GM21717 (cell line): Measurements from ENCODE around the gene ABL2.
A peak's percentile ranks its signal among the peaks of the same experiment; 100 is the strongest.

Source experiments
- ATAC-seq: cut with Tn5 transposase; IDR thresholded peaks from one replicate; pipeline ENCODE4 v1.9.1; 2021; ENCODE audit warnings: mild to moderate bottlenecking, moderate library complexity; ENCODE audit not compliant: unreplicated experiment

ABL2 gene

DNA sequence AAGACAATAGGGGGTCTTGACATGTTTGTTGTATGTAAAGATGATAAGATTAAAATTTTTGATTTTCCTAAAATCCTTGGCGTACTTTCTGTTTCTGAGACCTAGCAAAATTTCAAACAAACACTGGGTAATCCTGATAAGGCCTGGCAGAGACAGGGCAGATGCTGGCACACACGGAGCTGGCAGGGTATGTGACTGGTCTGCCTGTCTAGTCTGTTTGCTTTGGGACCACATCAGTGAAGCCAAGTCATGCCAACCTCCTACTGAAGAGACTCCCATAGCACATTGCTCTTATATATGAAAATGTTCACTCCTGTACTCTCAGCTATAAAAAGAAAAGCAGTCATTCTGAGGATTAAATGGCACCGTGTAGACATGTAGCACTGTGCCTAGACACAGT is 133.6 kb downstream of the ABL2 start:
- ATAC-seq = no peak

DNA sequence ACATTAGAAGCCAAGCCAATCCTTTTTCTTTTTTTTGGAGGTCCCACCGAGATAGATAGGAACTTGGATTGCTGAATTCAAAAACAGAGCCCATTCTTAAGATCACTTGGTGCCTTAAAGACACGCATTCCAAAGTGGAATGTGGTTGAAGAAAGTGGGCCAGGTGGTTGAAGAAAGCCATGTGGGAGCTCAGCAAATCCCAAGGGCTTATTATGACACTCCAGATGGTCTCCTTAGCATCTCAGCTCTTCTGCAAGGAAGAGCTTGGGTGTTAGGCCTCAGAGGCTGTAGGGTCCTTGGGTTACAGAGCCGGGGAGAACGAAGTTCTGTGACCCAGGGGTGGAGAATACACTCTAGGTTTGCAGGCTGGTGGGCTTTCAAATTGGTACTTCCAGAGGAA is 134.1 kb downstream of the ABL2 start:
- ATAC-seq = no peak

DNA sequence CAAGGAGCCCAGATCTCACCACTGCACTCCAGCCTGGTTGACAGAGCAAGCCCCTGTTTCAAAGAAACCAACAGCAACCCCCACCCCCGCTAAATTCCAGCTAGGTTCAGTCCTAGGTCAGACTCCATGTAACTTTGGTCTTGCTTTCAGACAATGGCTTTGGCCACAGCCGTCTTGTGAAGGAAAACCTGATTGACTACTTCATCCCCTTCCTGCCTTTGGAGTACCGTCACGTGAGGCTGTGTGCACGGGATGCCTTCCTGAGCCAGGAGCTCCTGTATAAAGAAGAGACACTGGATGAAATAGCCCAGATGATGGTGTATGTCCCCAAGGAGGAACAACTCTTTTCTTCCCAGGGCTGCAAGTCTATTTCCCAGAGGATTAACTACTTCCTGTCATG is 134.7 kb downstream of the ABL2 start:
- no peak for ATAC-seq

DNA sequence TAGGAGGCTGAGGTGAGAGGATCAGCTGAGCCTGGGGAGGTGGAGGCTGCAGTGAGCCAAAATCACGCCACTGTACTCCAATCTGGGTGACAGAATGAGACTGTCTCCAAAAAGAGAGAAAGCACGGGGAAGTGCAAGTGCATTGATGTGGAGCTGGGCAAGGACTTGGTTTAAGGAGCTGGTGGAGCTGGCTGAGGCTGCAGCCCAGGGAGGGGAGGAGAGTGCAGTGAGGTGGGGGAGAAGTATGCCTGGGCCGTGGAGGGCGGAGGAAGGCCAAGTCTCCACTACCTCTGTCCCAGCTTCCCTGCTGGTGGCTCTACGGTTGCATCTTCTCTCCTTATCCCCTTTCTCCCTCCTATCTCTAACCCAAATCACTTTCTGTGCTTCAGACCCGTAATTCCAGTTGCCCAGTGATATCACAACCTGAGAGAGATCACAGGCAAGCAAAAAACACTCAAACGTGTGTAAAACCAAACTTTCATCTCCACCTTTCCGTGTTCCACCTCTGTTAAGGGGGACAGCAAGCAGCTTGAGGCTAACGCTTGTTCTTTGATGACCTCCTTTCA is 136.5 kb downstream of the ABL2 start:
- no peak for ATAC-seq

DNA sequence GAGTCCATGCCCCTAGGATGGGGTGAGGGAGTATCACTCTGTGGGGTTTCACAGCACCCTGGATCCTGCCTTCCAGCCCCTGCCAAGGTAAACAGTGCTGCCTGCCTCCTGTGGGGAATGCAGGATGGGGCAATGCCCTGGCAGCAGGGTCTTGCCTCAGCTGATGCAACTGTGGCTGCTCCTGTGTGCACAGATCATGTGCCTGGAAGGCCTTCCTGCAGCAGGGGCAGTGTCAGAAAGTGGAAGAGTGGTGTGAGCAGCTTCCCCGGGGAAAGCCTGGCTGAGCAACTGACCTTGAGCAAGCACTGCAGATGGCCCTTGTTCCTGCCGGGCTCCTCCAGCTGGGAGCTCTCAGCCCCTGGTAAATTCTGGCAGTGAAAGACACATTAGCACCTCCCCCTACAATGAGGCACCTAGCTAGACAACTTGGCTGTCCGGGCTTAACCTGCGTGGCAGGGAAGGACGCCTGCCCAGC is 137.7 kb downstream of the ABL2 start:
- no peak for ATAC-seq

DNA sequence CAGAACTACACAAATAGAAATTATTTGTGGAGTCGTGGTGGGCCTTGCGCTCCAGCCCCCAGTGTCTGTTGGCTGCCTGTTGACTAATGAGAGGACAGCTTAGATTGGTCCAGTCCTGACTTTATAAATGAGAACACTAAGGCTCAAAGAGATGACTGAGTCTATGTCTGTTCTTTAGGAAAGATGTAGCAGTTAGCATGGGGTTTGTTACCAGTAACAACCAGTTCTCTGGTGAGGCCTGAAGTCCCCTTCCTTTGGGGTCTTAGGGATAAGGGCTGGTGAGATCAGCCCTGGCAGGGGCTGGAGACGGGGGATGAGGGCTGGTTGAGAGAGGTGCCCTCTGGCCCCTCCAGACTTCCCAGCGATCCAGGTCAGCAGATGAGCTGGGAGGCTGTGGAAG is 138.6 kb downstream of the ABL2 start:
- no peak for ATAC-seq

DNA sequence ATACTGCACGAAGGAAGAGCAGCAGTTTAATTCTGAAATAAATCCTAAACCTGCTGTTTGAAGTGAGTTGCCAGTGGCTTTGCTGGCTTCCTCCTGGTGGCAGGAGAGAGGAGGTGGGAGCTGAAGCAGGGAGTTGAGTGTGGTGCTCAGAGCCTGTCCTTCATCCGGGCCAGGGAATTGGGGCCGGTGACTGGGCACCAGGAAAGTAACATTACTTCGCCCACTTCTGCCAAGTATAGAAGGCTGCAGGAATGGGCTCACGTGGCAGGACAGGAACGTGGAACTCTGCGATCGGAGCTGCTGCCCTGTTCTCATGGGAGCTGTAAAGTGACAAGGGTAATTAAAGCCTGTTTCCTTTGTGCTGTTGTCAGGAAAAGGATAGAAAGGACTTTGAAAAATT is 139.0 kb downstream of the ABL2 start:
- no peak for ATAC-seq

DNA sequence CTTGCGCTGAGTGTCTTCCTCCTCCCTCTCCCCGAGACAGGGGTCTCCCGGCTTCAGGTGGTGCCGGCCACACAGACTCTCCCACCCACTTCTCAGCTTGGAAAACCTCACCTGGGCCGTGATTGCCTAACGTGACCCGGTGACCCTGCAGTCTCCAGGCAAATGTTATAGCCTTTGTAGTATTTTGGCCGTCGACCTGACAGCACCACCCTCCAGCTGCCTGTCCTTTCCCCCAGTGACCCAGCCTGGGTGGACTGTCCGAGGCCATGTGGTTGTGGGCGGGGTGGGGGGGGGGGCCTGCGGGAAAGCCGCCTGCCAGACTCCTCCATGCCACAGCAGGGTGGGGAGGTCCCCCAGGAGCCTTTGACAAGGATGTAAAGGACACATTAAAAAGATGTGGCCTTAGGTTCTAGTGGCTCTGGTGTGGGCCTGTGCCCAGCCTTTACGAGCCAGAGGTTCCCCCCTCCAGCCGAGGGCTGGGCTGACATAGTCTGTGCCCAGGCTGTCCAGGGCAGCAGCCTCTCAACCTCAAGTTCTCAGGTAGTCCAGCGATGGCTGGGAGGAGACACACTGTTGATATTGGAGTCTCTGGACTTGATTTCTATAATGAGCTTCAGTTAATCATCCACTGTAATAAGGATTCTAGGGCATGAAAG is 139.5 kb downstream of the ABL2 start:
- no peak for ATAC-seq

DNA sequence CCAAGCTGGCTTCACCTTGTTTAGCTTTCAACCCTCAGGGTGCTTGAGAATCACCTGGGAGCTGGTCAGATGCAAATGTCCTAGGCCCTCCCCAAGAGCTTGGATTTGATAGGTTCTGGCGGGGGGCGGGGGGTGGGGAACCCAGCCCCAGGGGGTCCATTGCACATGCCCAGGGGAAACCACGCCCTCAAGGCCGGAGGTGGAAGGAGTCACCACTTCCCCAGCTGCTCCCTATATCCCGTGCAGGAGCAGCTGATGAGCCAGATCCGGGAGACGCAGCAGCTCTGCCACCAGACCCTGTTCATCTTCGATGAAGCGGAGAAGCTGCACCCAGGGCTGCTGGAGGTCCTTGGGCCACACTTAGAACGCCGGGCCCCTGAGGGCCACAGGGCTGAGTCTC is 141.8 kb downstream of the ABL2 start:
- no peak for ATAC-seq

DNA sequence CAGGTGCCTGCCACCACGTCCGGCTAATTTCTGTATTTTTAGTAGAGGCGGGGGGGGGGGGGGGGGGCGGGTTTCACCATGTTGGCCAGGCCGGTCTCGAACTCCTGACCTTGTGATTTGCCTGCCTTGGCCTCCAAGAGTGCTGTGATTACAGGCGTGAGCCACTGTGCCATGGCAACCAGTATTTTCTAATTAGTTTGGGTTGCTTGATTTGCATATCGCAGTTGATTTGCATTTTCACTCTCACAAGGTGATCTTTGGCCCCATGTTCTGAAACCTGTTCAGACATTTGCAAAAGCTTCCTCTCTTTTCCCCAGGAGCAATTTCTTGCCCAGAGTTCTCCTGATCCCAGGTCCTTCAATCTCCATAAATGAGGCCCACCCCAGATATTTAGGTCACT is 145.9 kb downstream of the ABL2 start:
- ATAC-seq = no peak

DNA sequence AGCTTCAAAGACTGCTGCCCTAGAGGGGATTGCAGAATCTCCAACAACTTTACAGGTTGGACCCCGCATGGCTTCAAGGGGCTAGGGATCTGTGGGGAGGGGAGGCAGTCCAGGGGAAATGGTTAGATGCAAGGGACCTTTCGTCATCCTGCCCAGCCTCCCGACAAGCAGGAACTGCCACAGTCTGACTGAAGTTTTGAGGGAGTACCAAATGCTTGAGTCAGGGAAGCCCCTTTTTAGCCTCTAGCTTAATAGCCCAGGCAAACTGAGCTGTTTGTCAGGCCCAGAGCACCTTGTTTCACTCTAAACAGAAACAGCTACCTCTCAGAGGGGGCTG is 146.5 kb downstream of the ABL2 start:
- no peak for ATAC-seq

DNA sequence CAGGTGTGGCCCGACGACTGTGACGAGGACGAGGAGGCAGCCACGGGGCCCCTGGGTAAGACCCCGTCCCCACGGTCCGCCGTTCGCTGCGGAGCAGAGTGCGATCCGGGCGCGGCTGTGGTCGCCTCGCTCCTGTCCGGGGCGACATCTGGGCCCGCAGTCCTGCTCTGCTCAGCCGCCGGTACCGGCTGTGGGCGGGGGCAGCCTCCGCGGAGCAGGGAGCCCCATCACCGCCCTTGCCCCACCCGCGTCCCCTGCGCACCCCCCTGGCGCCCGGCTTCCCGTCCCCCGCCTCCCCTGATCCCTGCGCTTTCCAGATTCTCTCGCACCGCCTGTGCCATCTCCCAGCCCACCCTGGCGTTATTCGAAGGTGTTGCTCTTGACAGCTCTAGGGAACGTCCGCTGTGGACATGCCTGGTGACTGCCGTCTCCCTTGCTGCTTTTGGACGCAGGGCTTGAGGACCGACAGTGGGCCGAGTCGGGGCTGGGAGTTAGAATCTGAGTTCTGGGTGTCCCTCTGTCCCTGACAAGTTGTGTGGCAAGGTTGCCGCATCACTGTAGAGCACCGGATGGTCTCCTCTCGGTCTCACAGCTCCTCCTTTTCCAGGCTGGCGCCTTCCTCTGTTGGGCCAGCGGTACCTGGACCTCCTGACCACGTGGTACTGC is 147.0 kb downstream of the ABL2 start:
- peak; percentile 16 for ATAC-seq

DNA sequence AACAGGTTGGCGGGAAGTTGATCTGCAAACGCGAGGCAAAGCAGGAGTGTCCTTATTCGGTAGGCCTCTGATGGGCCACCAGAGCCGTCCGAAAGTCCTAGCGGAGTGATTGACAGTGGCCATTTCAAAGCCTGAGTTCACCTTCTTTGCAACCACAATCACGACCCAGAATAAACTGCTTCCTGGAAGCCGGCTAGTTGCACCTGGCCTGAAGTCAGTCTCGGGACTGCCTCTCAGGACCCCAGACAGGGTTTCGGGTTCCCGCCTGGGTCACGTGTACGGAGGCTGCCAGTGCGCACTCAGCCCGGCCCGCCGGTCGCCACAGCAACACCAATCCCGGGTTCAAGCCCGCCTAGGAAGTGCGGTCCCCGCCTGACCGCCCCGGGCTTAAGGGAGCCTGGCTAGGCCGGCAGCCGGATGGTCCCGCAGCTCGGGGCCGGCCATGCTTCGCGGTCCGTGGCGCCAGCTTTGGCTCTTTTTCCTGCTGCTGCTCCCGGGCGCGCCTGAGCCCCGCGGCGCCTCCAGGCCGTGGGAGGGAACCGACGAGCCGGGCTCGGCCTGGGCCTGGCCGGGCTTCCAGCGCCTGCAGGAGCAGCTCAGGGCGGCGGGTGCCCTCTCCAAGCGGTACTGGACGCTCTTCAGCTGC is 147.7 kb downstream of the ABL2 start, which contains the start of gene TOR3A:
TOR3A (plus strand) TSS at position 384 of the 646 bp plus-strand sequence; CDS start at position 443, 59 bp downstream.
- ATAC-seq = peak; percentile 87

DNA sequence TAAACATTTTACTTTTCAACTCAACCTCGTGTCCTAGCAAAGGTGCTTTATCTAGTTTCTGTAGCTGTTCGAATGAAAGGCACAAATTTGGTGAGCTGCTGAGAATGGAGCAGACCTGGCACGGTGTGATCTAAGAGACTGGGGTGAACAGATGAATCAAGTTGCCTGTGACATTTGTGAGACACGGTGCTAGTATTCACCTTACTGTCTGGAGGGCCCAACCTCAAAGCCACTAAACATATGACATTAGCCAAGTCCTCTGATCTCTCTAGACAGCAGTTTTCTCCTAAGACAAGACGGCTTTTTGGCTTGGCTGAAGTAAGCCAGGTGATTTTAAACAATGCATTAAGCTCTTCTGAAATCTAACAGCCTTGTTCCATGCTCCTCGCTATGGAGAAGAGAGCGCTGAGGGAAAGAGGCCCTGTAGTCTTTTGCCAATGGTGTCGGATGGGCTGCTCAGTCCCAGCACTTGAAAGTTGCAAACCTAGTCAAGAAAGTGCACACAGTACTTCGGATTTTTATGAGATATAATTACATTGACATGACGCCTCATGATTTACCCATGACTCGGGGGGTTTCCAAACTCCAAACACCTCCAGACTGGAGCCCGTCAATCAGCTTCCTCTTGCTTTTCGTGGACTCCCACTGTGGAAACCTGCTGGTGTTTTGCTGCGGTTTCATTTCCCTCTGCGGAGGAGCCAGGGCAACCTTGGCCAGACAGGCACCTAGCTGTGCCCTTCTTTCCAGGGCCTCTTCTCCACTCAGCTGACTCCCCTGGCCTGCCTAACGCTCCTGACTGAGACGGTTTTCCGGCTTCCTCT is 148.4 kb downstream of the ABL2 start:
- ATAC-seq = no peak

DNA sequence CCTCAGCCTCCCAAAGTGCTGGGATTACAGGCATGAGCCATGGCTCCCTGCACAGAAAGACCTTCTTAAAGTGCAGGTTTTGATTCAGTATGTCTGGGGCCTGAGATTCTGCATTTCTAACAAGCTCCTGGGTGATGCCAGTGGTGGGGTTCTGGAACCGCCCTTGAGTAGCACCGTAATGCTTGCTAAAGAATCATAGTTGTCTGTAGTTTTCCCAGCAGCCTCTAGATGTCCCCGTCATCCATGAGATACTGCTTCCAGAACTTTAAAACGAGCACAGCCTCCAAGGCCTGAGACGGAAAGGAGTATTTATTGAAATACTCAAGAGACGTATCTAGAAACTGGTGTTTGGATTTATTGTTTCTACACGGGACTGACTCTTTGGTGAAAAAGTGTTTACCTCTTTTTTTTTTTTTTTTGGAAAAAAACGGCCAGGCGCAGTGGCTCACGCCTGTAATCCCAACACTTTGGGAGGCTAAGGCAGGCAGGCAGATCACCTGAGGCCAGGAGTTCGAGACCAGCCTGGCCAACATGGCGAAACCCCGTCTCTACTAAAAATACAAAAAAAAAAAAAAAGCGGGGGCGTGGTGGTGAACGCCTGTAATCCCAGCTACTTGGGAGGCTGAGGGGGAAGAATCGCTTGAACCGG is 150.2 kb downstream of the ABL2 start:
- no peak for ATAC-seq

DNA sequence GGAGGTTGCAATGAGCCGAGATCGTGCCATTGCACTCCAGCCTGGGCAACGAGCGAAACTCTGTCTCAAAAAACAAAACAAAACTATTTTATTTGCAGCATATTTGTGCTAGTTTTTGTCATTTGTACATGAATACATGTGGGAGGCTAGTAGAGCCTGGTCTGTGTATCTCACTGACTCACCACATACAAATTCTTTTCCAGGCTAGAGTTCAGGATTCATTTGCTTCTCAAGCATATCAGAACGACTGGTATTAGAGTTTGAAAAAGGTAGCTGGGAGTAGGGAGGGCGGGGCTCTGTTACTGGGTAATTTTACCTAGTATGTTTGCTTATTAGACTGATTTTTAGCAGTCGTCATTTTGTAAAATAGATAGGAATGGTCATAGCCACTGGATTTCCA is 152.1 kb downstream of the ABL2 start:
- no peak for ATAC-seq

DNA sequence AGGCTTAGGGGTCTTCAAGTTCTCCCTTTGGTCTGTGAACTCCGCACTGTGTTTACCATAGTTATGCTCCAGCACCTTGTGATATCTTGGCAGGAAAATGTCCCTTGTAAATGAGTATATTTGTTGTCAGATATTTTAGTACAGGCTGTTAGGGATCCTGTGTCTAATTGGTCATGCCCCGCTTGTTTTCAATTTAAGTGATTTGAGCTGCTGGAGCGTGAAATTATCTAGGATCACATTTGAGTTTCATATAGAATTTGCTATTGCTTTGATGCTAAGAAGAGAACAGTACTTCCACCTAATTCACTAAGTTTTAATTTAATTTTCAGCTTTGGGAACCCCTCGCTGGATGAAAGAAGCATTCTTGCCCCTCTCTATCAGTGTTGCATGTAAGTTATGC is 163.0 kb downstream of the ABL2 start:
- ATAC-seq = no peak

DNA sequence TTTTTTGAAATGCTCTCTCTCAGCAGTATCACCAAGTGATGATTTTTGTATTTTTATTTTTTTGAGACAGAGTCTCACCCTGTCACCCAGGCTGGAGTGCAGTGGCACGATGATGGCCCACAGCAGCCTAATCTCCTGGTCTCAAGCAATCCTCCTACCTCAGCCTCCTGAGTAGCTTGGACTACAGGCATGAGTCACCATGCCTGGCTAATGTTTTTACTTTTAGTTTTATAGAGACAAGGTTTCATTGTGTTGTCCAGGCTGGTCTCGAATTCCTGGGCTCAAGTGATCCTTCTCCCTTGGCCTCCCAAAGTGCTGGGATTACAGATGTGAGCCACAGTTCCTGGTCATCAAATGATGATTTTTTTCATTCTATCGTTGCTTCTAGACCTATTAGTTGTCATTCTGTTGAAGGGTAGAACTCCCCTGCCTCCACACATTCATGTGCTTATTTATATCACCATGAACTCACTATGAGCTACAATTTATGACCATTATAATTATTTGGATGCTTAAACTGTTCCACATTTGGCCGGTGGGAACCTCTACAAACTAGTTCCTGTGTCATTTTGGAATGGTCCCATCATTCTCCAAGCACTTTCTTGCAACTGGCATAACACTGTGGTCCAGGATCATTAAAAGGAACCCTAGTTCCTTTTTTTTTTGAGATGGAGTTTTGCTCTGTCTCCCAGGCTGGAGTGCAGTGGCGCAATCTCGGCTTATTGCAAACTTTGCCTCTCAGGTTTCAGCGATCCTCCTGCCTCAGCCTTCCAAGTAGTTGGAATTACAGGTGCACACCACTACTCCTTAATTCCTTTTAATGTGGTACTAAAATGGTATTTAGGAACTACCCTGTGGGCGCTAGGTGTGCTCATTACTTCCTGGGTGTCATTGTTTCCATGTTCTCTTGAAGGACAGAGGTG is 167.9 kb downstream of the ABL2 start:
- no peak for ATAC-seq
